GM23248 (cell line): ENCODE measurements around the gene PLEKHA6. TPM values are rescaled to one million over a fixed set of nuclear protein-coding genes. Genes with fewer than 3 reads are reported as not detected.
"Not testable (repeated sequence)": the region's sequence is repeated elsewhere in the genome, so short reads cannot be mapped to it uniquely, and the experiment has no call there.

Source experiments
- DNase-seq: peaks from one replicate; pipeline ENCODE4 v3.0.0-alpha.2; 2015
- H2AFZ ChIP-seq: fragments of 200-600 bp; sonication (generic); 2 replicates; pipeline ENCODE4 v1.6.1; 2016; ENCODE audit warnings: antibody characterized with exemption
- H3F3A ChIP-seq: fragments of 200-600 bp; sonication (generic); 2 replicates; pipeline ENCODE4 v1.6.1; 2016; ENCODE audit warnings: mild to moderate bottlenecking, antibody characterized with exemption, mixed run types; ENCODE audit not compliant: insufficient read depth
- H3K27ac ChIP-seq: fragments of 200-600 bp; sonication (generic); 2 replicates; pipeline ENCODE4 v1.5.1; 2016; ENCODE audit warnings: mild to moderate bottlenecking
- H3K27me3 ChIP-seq: fragments of 200-600 bp; sonication (generic); replicated peaks from 2 replicates; pipeline ENCODE4 v1.6.1; 2016; ENCODE audit warnings: mild to moderate bottlenecking; ENCODE audit not compliant: insufficient read depth
- H3K36me3 ChIP-seq: fragments of 200-600 bp; sonication (generic); 2 replicates; pipeline ENCODE4 v1.6.1; 2016; ENCODE audit warnings: low read depth, mild to moderate bottlenecking
- H3K4me1 ChIP-seq: fragments of 200-600 bp; sonication (generic); 2 replicates; pipeline ENCODE4 v1.6.1; 2016; ENCODE audit warnings: mild to moderate bottlenecking; ENCODE audit not compliant: insufficient read depth
- H3K4me2 ChIP-seq: fragments of 200-600 bp; sonication (generic); one replicate; pipeline ENCODE4 v1.6.1; 2016; ENCODE audit warnings: mild to moderate bottlenecking; ENCODE audit not compliant: unreplicated experiment
- H3K4me3 ChIP-seq: fragments of 200-600 bp; sonication (generic); 2 replicates; pipeline ENCODE4 v1.5.1; 2016; ENCODE audit warnings: mild to moderate bottlenecking
- H3K79me2 ChIP-seq: fragments of 200-600 bp; sonication (generic); 2 replicates; pipeline ENCODE4 v1.6.1; 2016; ENCODE audit warnings: mild to moderate bottlenecking; ENCODE audit not compliant: insufficient read depth
- H3K9ac ChIP-seq: fragments of 200-600 bp; sonication (generic); 2 replicates; pipeline ENCODE4 v1.6.1; 2016; ENCODE audit warnings: mild to moderate bottlenecking
- H3K9me2 ChIP-seq: fragments of 200-600 bp; sonication (generic); 2 replicates; pipeline ENCODE4 v1.6.1; 2016; ENCODE audit warnings: mixed run types, mild to moderate bottlenecking, moderate library complexity; ENCODE audit not compliant: insufficient read depth
- H3K9me3 ChIP-seq: fragments of 200-600 bp; sonication (generic); one replicate; pipeline ENCODE4 v1.6.1; 2017; ENCODE audit warnings: low read depth
- H4K20me1 ChIP-seq: fragments of 200-600 bp; sonication (generic); 2 replicates; pipeline ENCODE4 v1.6.0; 2016; ENCODE audit not compliant: insufficient read depth
- EZH2 ChIP-seq: fragments of 200-600 bp; sonication (generic); IDR thresholded peaks from 2 replicates; pipeline ENCODE4 v1.6.1; 2018; ENCODE audit warnings: antibody characterized with exemption, mild to moderate bottlenecking; ENCODE audit not compliant: insufficient read depth, poor library complexity, severe bottlenecking
- EZH2phosphoT487 ChIP-seq: fragments of 200-600 bp; sonication (generic); IDR thresholded peaks from 2 replicates; pipeline ENCODE4 v1.6.1; 2018; ENCODE audit warnings: antibody characterized with exemption, moderate library complexity, mild to moderate bottlenecking, low read depth; ENCODE audit not compliant: insufficient read depth
- WGBS, 2 experiments: methylation state at CpG; one replicate each; pipeline ENCODE4 v1.1.6; 2015 to 2017; ENCODE audit warnings: low lambda C conversion rate in 2 of 2, low coverage in 1 of 2; ENCODE audit errors: missing lambda C conversion rate in 2 of 2; 5-methylcytosine and 5-hydroxymethylcytosine counted together
- in situ Hi-C: fragments of 300-500 bp; cut with MboI; formaldehyde crosslinking; loops from 2 replicates; pipeline ENCODE4 v1.15.0; 2020
- polyA plus RNA-seq: library from polyadenylated mRNA; unstranded; fragments of >200 nt; fragmentation: Nextera tagmentation; extraction: Ambion mirVana; gene quantifications from 2 replicates; pipeline ENCODE4 v1.2.1, GENCODE V29; 2016
- total RNA-seq: library from RNA; depleted of rRNA; stranded (reverse); fragments of >200 nt; shearing (Covaris generic); gene quantifications from 2 replicates; pipeline ENCODE4 v1.2.3, GENCODE V29; 2014

PLEKHA6 gene
- total and polyA plus RNA-seq, 2 experiments from 2014 or later: 4.5 to 7.3 TPM

GRCh38 chr1:204246876-204247275, 112.9 kb downstream of the PLEKHA6 start:
- H3K4me3 ChIP-seq: no peak overlapping the region
- no peaks in the 10 kb centered on the region for H3K9me2 ChIP-seq
- H3F3A ChIP-seq: no peaks in the 10 kb centered on the region
- no peak overlapping the region for H3K27ac ChIP-seq
- H2AFZ ChIP-seq: no peak overlapping the region
- no peaks in the 10 kb centered on the region for H4K20me1 ChIP-seq
- H3K36me3 ChIP-seq: no peaks in the 10 kb centered on the region
- TF ChIP-seq EZH2phosphoT487: no peak
- DNase-seq: no peak
- H3K9me3 ChIP-seq: no peaks in the 10 kb centered on the region
- H3K9ac ChIP-seq: no peak overlapping the region
- WGBS, 2 experiments: 89 to 95% methylated on average over 4 of the region's 4 CpGs
- in situ Hi-C loops: no loop called here
- no peaks in the 10 kb centered on the region for H3K27me3 ChIP-seq
- no peaks in the 10 kb centered on the region for H3K79me2 ChIP-seq
- no peaks in the 10 kb centered on the region for H3K4me1 ChIP-seq
- no peak overlapping the region for H3K4me2 ChIP-seq

- Histone ChIP-seq H3K4me1 (no peaks in the 10 kb centered on the region), H3K9ac (no peak overlapping the region), H2AFZ (no peak overlapping the region), H3K4me2 (no peak overlapping the region), H3K9me2 (no peaks in the 10 kb centered on the region), H3K27me3 (no peaks in the 10 kb centered on the region), H3K4me3 (no peak overlapping the region), H4K20me1 (no peaks in the 10 kb centered on the region), H3K36me3 (no peaks in the 10 kb centered on the region), H3K9me3 (no peaks in the 10 kb centered on the region), H3F3A (no peaks in the 10 kb centered on the region), H3K79me2 (no peaks in the 10 kb centered on the region), H3K27ac (no peak overlapping the region)
- no peak for DNase-seq
- in situ Hi-C loops: no loop called here
- WGBS, 2 experiments: 90 to 93% methylated on average over 8 to 10 of the region's 10 CpGs
- TF ChIP-seq EZH2 (no peak), EZH2phosphoT487 (no peak)
Measured at GRCh38 chr1:204242920-204243319, 116.8 kb downstream of the PLEKHA6 start.

GRCh38 chr1:204241914-204242313, 117.8 kb downstream of the PLEKHA6 start:
- Histone ChIP-seq H3K4me2 (no peak overlapping the region), H3K4me3 (no peak overlapping the region), H3K79me2 (no peaks in the 10 kb centered on the region), H3K27me3 (no peaks in the 10 kb centered on the region), H3K9me2 (no peaks in the 10 kb centered on the region), H3K4me1 (no peaks in the 10 kb centered on the region), H2AFZ (no peak overlapping the region), H3K27ac (no peak overlapping the region), H3K36me3 (no peaks in the 10 kb centered on the region), H4K20me1 (no peaks in the 10 kb centered on the region), H3K9me3 (no peaks in the 10 kb centered on the region), H3K9ac (no peak overlapping the region), H3F3A (no peaks in the 10 kb centered on the region)
- in situ Hi-C loops: no loop called here
- TF ChIP-seq EZH2phosphoT487 (no peak), EZH2 (no peak)
- WGBS, 2 experiments: 85 to 88% methylated on average over 5 of the region's 5 CpGs
- DNase-seq: no peak

- DNase-seq: peak; percentile 22
- Histone ChIP-seq H3K36me3 (no peaks in the 10 kb centered on the region), H3K9ac (no peak overlapping the region), H3K9me2 (no peaks in the 10 kb centered on the region), H3K79me2 (no peaks in the 10 kb centered on the region), H3F3A (no peaks in the 10 kb centered on the region), H3K4me1 (no peaks in the 10 kb centered on the region), H3K4me3 (no peak overlapping the region), H3K9me3 (no peaks in the 10 kb centered on the region), H2AFZ (no peak overlapping the region), H3K27me3 (no peaks in the 10 kb centered on the region), H3K4me2 (no peak overlapping the region), H3K27ac (no peak overlapping the region), H4K20me1 (no peaks in the 10 kb centered on the region)
- in situ Hi-C loops: no loop called here
- WGBS, 2 experiments: 35 to 38% methylated on average over 2 of the region's 2 CpGs
- TF ChIP-seq EZH2 (no peak), EZH2phosphoT487 (no peak)
Measured at GRCh38 chr1:204241050-204241449, 118.7 kb downstream of the PLEKHA6 start.

- Histone ChIP-seq H3K27ac (no peak overlapping the region), H3K4me2 (no peak overlapping the region), H2AFZ (no peak overlapping the region), H3K36me3 (no peaks in the 10 kb centered on the region), H3K9me3 (no peaks in the 10 kb centered on the region), H3K79me2 (no peaks in the 10 kb centered on the region), H3K4me3 (no peak overlapping the region), H4K20me1 (no peaks in the 10 kb centered on the region), H3K4me1 (no peaks in the 10 kb centered on the region), H3F3A (no peaks in the 10 kb centered on the region), H3K27me3 (no peaks in the 10 kb centered on the region), H3K9ac (no peak overlapping the region), H3K9me2 (no peaks in the 10 kb centered on the region)
- in situ Hi-C loops: no loop called here
- TF ChIP-seq EZH2: no peak
- no peak for TF ChIP-seq EZH2phosphoT487
- WGBS, 2 experiments: 88% methylated on average over 1 of the region's 1 CpG
- no peak for DNase-seq
Measured at GRCh38 chr1:204240233-204240632, 119.5 kb downstream of the PLEKHA6 start.

- H2AFZ ChIP-seq, in situ Hi-C loops, H3K9ac ChIP-seq, H3K36me3 ChIP-seq, H3K27me3 ChIP-seq, H3K4me2 ChIP-seq, H4K20me1 ChIP-seq, H3K9me2 ChIP-seq, H3K9me3 ChIP-seq, H3F3A ChIP-seq, H3K4me1 ChIP-seq, H3K79me2 ChIP-seq, H3K4me3 ChIP-seq, H3K27ac ChIP-seq, DNase-seq: not testable (repeated sequence)
- WGBS, 2 experiments: 66 to 72% methylated on average over 3 of the region's 3 CpGs
Measured at GRCh38 chr1:204239401-204239800, 120.3 kb downstream of the PLEKHA6 start.

GRCh38 chr1:204238520-204238919, 121.2 kb downstream of the PLEKHA6 start:
- H3K36me3 ChIP-seq, H3K4me1 ChIP-seq, H3K27ac ChIP-seq, H3K27me3 ChIP-seq, H3K9ac ChIP-seq, H3K79me2 ChIP-seq, H3K4me2 ChIP-seq, H3K9me2 ChIP-seq, H3K4me3 ChIP-seq, H2AFZ ChIP-seq, in situ Hi-C loops, H4K20me1 ChIP-seq, DNase-seq, H3F3A ChIP-seq, H3K9me3 ChIP-seq: not testable (repeated sequence)
- 87 to 93% methylated on average over 2 of the region's 2 CpGs for WGBS, 2 experiments
